NCI-H82 (cell line): ENCODE data around the gene AP5Z1.

ENCODE experiments used
- DNase-seq: peaks from one replicate; lab custom pipeline; 2025; lab: John Stamatoyannopoulos, UW

Gene AP5Z1

DNA sequence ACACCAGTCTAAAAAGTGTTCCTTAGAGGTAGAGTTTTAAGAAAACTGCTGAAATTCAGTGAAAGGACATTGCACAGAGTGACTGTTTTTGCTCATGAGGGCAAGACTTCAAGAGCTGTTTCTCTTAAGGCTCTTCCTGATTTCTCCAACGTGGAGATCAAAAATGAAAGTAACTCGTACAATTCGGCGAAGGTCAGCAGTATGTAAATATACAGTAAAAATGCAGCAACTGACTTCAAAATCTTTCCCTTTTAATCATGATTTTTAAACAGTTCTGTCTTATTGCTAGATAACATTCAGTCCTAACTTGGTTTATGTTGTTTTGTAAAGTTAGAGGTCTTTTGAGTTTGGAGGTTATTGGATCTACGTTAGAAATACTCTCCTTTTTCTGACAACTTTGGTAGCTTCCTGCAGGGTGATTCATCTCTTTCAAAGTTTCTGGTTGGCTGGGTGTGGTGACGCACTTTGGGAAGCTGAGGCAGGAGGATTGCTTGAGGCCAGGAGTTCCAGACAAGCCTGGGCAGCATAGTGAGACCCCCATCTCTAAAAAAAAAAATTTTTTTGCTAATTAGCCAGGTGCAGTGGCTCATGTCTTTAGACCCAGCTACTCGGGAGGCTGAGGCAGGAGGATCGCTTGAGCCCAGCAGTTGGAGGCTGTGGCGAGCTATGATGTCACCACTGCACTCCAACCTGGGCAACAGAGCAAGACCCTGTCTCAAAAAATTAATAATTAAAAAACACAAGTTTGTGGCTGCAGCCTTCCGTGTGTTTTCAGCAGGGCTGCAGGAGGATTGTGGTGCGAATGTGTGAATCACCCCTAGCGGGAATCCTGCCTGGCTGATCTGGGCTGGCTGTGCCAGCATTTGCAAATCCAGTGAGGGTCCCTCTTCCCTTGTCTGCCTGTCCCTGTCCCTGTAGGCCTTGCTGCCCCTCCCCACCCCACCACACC lies 29.2 kb upstream of the AP5Z1 start:
- DNase-seq = no peak

DNA sequence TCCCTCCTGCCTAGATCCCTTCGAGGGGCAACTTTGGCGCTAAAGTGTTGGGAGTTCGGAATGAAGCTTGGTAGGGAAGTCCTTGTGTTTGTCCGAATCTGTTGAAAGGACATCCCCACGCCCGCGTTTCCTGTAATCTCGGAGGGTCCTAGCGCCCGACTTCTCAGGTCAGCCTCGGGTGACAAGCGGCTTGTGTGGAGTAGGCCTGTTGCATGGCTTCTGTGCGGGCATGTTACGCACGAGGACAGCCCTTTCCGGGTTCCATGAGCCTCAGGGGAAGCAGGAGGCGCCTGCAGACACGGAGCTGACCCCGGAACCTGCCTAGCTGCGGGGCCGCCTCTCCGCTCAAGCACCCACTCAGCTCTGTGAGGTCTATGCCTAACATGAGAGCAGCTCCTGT lies 28.4 kb upstream of the AP5Z1 start:
- no peak for DNase-seq

DNA sequence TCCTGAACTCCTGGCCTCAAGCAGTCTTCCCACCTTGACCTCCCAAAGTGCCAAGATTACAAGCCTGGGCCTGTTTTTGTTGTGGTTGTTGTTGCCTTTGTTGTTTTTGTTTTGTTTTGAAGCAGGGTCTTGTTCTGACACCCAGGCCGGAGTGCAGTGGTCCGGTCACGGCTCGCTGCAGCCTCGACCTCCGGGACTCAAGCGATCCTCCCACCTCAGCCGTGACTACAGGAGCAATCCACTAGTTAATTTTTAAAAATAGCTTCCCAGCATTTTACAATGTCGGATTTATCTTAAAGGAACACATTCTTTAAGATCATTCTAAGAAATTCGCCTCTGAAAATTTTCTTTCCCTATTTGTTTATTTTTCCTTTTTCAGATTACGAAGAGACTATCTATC lies 27.7 kb upstream of the AP5Z1 start:
- DNase-seq = no peak

DNA sequence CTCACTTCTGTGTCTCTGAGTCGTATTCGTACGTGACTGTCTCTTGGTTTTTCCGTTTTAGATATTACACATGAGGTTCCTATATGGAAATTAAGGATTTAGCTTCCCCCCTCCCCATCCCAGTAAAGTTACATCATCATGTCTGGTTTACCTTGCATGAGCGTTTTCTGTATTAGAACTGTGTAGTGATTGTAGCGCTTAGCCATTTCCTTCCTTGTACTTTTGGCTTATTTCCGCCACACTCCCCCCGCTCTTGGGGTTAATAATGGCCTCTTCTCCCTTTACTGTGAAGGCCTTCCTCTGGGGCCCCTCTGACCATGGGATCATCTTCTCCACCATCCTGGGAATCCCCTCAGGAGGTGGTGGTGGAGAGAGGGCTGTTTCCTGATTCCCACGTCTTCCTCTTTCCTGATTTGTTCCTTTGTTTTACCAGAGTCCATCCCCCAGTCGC lies 27.2 kb upstream of the AP5Z1 start:
- DNase-seq = no peak

DNA sequence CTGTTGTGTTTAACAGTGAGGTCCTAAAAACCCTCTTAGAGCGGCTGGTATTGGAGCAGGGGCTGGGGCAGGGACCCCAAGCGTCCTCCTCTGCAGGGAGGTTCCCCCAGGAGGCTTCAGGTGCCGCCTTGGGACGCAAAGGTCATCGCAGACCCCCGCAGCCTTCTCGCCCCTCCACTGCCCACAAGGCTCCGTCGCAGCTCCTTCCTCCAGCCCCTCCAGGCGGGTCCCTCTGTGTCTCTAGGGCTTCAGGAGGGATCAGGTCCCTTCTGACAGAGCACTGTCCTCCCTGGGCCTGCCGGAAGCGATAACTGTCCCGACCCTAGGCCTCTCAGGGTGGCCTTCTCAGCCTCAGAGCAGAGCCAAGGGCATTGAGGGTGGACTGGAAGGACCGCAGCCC lies 26.1 kb upstream of the AP5Z1 start:
- no peak for DNase-seq

- DNase-seq = no peak
Measured at GRCh38 chr7:4749798-4750197, 25.6 kb upstream of the AP5Z1 start.

DNA sequence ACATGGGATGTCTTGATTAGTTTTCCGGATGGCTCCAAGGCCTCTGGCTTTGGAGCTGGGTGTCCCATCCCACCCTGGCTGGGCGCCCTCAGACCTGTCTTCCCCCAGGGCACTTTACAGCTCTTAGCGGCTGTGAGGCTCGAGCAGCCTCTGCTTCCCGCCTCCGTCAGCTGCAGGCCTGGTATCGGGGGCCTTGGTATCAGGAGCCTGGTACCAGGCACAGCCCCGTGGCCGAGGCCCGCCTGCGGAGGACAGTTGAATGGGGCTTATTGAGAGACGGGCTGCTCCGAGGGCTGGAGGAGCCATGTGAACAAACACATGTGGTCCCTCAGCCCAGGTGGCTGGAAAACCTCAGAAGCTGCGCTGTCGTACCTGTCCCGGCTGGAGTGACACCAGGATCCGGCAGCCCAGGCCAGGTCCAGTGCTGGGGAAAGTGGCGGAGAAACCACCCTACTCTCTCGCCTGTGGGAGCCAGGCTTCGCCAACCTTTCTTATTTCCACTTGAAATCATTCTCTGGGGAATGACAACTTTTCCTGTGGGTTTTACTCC lies 23.9 kb upstream of the AP5Z1 start:
- DNase-seq = no peak

DNA sequence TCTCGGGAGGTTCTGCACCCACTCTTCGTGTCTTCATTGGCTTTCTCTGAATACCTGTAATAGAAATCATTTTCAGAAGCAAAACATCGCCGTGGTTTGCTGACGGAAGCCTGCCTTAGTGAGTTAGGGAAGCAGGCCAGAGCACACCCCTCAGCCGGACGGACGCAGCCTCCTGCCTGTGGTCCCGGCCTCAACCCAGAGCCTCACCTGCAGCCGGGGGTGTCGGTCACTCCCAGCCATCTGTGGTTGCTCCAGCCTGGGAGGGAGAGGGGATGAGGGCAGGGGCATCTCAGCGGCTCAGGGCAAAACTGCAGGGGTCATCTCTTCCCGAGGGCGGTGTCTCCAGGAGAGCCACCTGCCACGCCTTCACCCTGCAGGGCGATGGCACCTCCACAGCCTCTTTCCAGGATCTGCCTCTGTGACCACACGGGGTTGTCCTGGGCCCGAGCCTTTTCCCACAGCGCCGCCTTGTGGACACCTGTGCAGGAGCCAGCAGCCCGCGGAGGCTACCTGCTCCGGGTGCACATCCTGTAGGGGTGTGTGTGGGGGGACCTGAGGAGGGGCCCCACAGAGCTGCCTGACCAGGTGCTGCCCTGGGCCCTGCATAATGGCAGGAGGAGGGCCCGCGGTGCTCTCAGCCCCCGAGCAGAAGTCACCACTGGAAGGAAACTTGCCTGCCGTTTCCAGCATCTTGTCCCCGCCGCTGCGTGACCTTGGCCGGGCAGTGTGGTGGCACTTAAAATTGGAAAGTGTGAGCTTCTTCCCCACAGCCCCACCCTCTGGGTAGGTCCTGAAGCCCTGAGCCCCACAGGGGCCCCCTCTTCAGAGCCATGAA lies 21.6 kb upstream of the AP5Z1 start:
- peak; percentile 69 for DNase-seq

DNA sequence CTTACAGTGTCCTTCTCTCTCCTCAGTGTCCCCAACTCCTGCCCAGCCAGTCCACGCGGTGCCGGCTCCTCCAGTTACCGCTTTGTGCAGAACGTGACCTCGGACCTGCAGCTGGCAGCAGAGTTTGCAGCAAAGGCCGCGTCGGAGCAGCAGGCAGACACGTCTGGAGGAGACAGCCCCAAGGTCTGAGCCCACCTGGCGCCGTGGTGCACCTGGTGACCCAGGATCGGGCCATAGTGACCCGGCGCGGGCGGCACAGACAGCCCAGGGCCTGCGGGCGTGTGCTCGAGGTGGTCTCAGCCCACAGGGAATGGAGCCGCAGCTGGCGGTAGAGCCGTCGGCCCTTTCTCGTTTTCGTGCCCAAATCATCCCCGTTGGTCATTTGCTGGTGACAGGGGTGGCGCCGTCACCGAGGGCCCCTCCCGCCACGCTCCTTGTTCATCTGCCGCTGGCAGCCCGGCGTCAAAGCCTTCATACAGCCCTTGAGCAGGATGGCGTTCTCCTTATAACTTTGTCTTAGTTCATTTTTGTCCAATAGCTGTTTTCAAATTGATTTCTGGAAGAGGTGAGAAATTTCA lies 20.9 kb upstream of the AP5Z1 start:
- DNase-seq = no peak

DNA sequence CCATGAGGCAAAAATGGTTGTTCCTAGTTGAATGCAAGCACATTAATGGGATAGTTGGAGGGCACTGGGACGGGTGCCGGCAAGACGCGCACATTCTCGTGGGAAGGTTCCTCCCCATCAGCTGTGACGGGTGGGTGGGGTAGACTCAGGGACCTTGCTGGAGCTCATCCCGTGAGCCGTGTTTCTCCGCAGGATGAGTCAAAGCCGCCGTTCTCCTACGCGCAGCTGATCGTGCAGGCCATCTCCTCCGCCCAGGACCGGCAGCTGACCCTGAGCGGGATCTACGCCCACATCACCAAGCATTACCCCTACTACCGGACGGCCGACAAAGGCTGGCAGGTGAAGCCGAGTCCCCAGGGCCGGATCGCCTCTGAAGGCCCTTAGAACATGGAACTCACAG lies 20.4 kb upstream of the AP5Z1 start:
- no peak for DNase-seq

DNA sequence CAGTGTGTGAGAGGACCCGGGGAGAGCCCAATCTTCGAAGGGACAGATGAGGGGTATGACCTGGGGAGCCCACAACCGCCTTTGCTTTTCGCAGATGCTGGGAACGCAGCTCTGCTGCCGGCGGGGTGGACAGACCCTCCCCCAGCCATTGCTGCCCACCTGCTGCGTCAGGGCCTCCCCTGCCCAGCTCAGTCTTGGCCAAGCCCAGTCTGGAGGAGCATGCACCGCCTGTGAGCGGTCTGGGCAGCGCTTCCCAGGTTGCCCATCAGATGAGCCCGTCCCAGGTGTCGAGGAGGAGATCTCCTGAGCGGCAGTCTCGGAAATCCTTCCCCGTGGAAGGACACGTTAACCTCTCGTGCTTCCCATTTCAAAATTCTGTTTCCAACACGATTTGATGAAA lies 17.3 kb upstream of the AP5Z1 start:
- no peak for DNase-seq

- no peak for DNase-seq
Measured at GRCh38 chr7:4758791-4759190, 16.6 kb upstream of the AP5Z1 start.

GRCh38 chr7:4759211-4759610 lies 16.2 kb upstream of the AP5Z1 start:
- DNase-seq = no peak

DNA sequence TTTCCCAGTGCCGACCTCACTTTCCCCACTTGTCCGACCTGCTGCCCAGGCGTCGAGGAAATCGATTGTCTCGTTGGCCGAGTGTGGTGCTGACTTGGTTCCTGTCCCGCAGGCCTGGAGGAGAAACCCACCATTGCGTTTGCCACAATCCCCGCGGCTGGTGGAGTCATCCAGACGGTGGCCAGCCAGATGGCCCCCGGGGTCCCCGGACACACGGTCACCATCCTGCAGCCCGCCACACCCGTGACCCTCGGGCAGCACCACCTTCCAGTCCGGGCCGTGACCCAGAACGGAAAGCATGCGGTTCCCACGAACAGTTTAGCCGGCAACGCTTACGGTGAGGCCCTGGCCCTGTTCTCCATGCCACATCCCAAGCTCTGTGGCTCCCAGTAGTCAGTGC lies 14.5 kb upstream of the AP5Z1 start:
- no peak for DNase-seq

DNA sequence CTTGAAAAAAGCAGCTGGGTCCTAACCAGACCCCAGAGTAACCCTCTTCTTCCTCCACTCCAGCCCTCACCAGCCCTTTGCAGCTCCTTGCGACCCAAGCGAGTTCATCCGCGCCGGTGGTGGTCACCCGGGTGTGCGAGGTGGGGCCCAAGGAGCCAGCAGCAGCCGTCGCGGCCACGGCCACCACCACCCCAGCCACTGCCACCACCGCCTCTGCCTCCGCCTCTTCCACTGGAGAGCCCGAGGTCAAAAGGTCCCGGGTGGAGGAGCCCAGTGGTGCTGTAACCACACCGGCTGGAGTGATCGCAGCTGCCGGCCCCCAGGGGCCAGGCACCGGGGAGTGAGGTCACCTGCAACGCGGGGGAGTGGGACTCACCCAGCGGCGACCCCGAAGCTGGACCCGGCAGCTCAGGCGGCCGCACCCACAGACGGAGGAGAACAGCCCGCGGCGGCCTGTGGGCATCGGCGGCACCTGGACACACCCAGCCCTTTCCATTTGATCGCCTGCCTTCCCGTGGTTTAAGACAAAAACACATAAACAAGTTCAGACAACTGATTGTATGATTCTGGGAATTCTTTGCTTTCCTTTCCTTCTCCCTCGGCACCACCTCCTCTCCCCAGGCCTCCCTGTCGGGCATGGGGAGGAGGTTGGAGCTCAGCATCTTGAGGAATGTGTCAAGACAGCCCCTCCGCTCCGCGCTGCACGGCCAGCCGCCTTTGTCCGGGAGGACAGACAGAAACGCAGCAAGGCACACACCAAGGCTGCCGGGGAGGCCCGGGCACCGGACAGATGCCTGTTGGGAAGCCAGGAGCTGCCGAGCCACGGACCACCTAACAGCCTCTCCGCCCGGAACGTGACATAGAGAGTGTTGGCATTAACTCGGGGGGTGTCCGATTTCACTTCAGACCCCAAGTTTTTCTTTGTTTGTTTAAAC lies 13.0 kb upstream of the AP5Z1 start:
- DNase-seq = no peak

GRCh38 chr7:4763091-4763793 lies 12.2 kb upstream of the AP5Z1 start:
- no peak for DNase-seq

DNA sequence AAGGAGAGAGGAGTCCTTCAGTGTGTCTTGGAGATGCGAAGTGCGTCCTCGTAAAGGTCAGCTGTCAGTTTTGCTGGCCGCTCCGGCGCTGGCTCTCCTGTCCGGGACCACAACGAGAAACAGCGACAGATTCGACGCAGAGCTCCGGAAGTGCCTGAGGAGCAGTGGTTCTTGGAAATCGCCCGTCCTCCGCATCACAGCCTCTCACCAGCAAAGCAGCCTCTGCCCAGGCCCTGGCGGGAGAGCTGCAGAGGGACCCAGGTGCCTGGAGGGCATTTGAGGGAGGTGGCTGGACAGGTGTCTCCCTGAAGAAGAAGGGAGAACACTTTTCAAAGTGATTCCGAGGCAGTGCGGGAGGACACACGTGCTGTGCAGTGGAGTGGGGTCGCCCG lies 11.6 kb upstream of the AP5Z1 start:
- DNase-seq = no peak

DNA sequence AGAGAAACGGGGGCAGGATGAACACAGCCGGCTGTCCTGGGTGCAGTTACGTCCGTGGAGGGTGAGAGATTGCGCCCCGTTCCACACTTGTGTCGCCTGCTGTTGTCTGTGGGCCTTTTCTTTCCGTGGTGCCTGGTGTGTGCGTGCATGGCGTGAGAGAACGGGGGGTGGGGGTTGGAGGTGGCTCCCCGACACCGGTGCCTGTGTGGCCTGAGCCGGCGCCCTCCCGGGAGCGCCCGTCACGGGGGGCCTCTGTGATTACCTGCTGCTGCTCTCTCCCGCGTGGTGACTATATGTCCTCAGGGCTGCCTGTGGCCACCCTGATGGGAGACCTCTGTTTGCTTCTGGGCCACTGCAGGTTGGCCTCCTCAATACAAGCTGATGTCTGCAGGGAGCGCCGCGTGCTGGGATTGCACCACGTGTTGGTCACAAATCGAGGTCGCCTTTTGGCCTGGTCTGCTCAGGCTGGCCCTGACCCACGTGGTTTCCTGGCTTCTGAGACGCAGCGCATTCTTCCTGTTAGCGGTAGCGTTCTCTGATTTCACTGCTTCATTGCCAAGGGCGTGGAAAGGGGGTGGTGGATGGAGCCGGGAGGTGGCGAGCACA lies 10.9 kb upstream of the AP5Z1 start:
- DNase-seq = no peak

GRCh38 chr7:4765776-4766490 lies 9.5 kb upstream of the AP5Z1 start:
- DNase-seq = peak; percentile 30
